ENCODE data around the gene RIBC2. TPM values are rescaled to one million over a fixed set of nuclear protein-coding genes. Genes with fewer than 3 reads are reported as not detected.
"Not testable (repeated sequence)": the region's sequence is repeated elsewhere in the genome, so short reads cannot be mapped to it uniquely, and the experiment has no call there.

The RIBC2 gene
- total and polyA plus RNA-seq, 2 of the 13 experiments (the other 11 are each of a cell fraction or from before 2014, with no cell fraction given) = 0.55 TPM; not detected in 1

DNA sequence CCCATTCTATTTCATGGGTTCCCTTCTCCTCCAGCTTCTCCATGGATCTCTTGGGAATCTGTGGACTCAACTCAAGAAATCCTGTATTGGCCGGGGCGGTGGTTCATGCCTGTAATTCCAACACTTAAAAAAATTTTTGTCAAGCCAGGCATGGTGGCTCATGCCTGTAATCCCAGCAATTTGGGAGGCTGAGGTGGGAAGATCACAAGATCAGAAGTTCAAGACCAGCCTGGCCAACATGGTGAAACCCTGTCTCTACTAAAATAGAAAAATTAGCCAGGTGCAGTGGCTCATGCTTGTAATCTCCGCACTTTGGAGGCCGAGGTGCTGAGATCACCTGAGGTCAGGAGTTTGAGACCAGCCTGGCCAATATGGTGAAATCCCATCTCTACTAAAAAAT, 34.1 kb downstream of the RIBC2 start:
- intact Hi-C loops (cut with micrococcal nuclease; ENCODE audit: unreplicated experiment); H3K9ac ChIP-seq (ENCODE audit: insufficient read depth, low read depth, low read length); FAIRE-seq; H3K9me3 ChIP-seq (ENCODE audit: low read length); H3K4me3 ChIP-seq (replicated peaks in 1 of 3; ENCODE audit: insufficient read depth in 1 of 3, low read depth in 2 of 3, low read length in 3 of 3); in situ Hi-C loops (cut with HindIII; ENCODE audit: extremely low pct_ligation_motif_present, low pct_unique_long_range_greater_than_20kb); H3K4me2 ChIP-seq (ENCODE audit: low read depth, low read length); H3K79me2 ChIP-seq (ENCODE audit: insufficient read depth, low read length); BruUV-seq (replicated peaks); H3K27ac ChIP-seq (ENCODE audit: extremely low read length, insufficient read depth, low read length); POLR2A ChIA-PET; DNase-seq (ENCODE audit: low spot score); CTCF ChIA-PET (ENCODE audit: low intra/inter-chr PET ratio, low total read pairs); H4K20me1 ChIP-seq (ENCODE audit: insufficient read depth, low read length); ATAC-seq; H3K27me3 ChIP-seq (ENCODE audit: control insufficient read depth in 1 of 2, insufficient read depth in 2 of 2, low read length in 2 of 2); H3K36me3 ChIP-seq (replicated peaks in 1 of 2; ENCODE audit: control insufficient read depth in 1 of 2, insufficient read depth in 2 of 2, low read length in 2 of 2); H2AFZ ChIP-seq (ENCODE audit: low read length): not testable (repeated sequence)
- H3K4me1 ChIP-seq (ENCODE audit: insufficient read depth, low read length) = peaks cover 22% of the 10 kb centered on the region
- WGBS (ENCODE audit: low lambda C conversion rate) = 70% methylated on average over 4 of the region's 4 CpGs

DNA sequence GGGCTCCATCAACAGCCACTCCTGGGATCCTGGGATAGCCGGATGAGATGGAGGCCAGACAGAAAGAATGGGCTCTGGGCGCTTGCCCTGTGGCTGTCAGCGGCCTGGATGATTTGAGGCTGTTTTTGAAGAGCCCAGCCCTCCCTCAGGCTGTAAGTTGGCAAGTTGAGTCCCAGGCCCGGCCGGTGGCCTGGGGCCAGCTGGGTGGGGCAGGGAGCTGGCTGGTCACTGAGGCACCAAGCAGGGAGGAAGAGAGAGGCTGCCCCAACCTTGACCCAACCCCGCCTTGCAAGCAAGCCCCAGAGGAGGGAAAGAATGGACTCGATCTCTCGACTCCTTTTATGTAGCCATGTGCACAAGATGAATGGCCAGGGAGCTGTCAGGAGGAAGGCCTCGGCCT, 34.9 kb downstream of the RIBC2 start:
- ATAC-seq = no peak
- ChIA-PET POLR2A (no interaction called here), CTCF (ENCODE audit: low intra/inter-chr PET ratio, low total read pairs) (no interaction called here)
- no peaks in the 10 kb centered on the region for H3K79me2 ChIP-seq (ENCODE audit: insufficient read depth, low read length)
- WGBS (ENCODE audit: low lambda C conversion rate) = 50% methylated on average over 3 of the region's 9 CpGs
- H3K4me3 ChIP-seq (replicated peaks in 1 of 3; ENCODE audit: insufficient read depth in 1 of 3, low read depth in 2 of 3, low read length in 3 of 3) = no peak overlapping the region
- H3K9ac ChIP-seq (ENCODE audit: insufficient read depth, low read depth, low read length) = no peak overlapping the region
- H4K20me1 ChIP-seq (ENCODE audit: insufficient read depth, low read length) = no peaks in the 10 kb centered on the region
- no peak for DNase-seq (ENCODE audit: low spot score)
- H3K4me2 ChIP-seq (ENCODE audit: low read depth, low read length) = no peak overlapping the region
- no peaks in the 10 kb centered on the region for H3K36me3 ChIP-seq (replicated peaks in 1 of 2; ENCODE audit: control insufficient read depth in 1 of 2, insufficient read depth in 2 of 2, low read length in 2 of 2)
- H3K27ac ChIP-seq (ENCODE audit: extremely low read length, insufficient read depth, low read length) = no peak overlapping the region
- H3K9me3 ChIP-seq (ENCODE audit: low read length) = no peaks in the 10 kb centered on the region
- no TSS peak for BruUV-seq (replicated peaks)
- in situ Hi-C loops (cut with HindIII; ENCODE audit: extremely low pct_ligation_motif_present, low pct_unique_long_range_greater_than_20kb) (no loop called here), intact Hi-C loops (cut with micrococcal nuclease; ENCODE audit: unreplicated experiment) (no loop called here)
- H3K4me1 ChIP-seq (ENCODE audit: insufficient read depth, low read length) = peaks cover 14% of the 10 kb centered on the region
- peaks cover 0 to 4% of the 10 kb centered on the region in 2 experiments; a peak in 2 of 5 replicates for H3K27me3 ChIP-seq (ENCODE audit: control insufficient read depth in 1 of 2, insufficient read depth in 2 of 2, low read length in 2 of 2)
- no peak overlapping the region for H2AFZ ChIP-seq (ENCODE audit: low read length)
- FAIRE-seq = no peak
- TF ChIP-seq RFX5 (IDR thresholded peaks at IDR 0.05; ENCODE audit: low read depth, low read length) (no peak), SMYD3 (CRISPR knock-in tag; IDR thresholded peaks at IDR 0.05) (no peak), RXRB (CRISPR knock-in tag; IDR thresholded peaks at IDR 0.05; ENCODE audit: borderline replicate concordance) (no peak), ZFP36L2 (CRISPR knock-in tag; IDR thresholded peaks at IDR 0.05) (no peak), ZNF614 (CRISPR knock-in tag; IDR thresholded peaks at IDR 0.05; ENCODE audit: borderline replicate concordance) (no peak), CHD4 (IDR thresholded peaks at IDR 0.05; ENCODE audit: borderline replicate concordance, low read length) (no peak), JUNB (CRISPR knock-in tag; IDR thresholded peaks at IDR 0.05; ENCODE audit: borderline replicate concordance) (no peak), ZBTB21 (CRISPR knock-in tag; IDR thresholded peaks at IDR 0.05) (no peak)
- TF ChIP-seq, protein P1, sequence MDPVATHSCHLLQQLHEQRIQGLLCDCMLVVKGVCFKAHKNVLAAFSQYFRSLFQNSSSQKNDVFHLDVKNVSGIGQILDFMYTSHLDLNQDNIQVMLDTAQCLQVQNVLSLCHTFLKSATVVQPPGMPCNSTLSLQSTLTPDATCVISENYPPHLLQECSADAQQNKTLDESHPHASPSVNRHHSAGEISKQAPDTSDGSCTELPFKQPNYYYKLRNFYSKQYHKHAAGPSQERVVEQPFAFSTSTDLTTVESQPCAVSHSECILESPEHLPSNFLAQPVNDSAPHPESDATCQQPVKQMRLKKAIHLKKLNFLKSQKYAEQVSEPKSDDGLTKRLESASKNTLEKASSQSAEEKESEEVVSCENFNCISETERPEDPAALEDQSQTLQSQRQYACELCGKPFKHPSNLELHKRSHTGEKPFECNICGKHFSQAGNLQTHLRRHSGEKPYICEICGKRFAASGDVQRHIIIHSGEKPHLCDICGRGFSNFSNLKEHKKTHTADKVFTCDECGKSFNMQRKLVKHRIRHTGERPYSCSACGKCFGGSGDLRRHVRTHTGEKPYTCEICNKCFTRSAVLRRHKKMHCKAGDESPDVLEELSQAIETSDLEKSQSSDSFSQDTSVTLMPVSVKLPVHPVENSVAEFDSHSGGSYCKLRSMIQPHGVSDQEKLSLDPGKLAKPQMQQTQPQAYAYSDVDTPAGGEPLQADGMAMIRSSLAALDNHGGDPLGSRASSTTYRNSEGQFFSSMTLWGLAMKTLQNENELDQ (CRISPR knock-in tag; IDR thresholded peaks at IDR 0.05; ENCODE audit: borderline replicate concordance) = no peak
- TF ChIP-seq, protein P2, sequence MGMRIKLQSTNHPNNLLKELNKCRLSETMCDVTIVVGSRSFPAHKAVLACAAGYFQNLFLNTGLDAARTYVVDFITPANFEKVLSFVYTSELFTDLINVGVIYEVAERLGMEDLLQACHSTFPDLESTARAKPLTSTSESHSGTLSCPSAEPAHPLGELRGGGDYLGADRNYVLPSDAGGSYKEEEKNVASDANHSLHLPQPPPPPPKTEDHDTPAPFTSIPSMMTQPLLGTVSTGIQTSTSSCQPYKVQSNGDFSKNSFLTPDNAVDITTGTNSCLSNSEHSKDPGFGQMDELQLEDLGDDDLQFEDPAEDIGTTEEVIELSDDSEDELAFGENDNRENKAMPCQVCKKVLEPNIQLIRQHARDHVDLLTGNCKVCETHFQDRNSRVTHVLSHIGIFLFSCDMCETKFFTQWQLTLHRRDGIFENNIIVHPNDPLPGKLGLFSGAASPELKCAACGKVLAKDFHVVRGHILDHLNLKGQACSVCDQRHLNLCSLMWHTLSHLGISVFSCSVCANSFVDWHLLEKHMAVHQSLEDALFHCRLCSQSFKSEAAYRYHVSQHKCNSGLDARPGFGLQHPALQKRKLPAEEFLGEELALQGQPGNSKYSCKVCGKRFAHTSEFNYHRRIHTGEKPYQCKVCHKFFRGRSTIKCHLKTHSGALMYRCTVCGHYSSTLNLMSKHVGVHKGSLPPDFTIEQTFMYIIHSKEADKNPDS (CRISPR knock-in tag; IDR thresholded peaks at IDR 0.05) = no peak
- TF ChIP-seq, protein P3, sequence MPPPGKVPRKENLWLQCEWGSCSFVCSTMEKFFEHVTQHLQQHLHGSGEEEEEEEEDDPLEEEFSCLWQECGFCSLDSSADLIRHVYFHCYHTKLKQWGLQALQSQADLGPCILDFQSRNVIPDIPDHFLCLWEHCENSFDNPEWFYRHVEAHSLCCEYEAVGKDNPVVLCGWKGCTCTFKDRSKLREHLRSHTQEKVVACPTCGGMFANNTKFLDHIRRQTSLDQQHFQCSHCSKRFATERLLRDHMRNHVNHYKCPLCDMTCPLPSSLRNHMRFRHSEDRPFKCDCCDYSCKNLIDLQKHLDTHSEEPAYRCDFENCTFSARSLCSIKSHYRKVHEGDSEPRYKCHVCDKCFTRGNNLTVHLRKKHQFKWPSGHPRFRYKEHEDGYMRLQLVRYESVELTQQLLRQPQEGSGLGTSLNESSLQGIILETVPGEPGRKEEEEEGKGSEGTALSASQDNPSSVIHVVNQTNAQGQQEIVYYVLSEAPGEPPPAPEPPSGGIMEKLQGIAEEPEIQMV (CRISPR knock-in tag; IDR thresholded peaks at IDR 0.05; ENCODE audit: low read depth) = no peak
- TF ChIP-seq, protein P4, sequence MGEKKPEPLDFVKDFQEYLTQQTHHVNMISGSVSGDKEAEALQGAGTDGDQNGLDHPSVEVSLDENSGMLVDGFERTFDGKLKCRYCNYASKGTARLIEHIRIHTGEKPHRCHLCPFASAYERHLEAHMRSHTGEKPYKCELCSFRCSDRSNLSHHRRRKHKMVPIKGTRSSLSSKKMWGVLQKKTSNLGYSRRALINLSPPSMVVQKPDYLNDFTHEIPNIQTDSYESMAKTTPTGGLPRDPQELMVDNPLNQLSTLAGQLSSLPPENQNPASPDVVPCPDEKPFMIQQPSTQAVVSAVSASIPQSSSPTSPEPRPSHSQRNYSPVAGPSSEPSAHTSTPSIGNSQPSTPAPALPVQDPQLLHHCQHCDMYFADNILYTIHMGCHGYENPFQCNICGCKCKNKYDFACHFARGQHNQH (CRISPR knock-in tag; IDR thresholded peaks at IDR 0.05) = no peak

All from HepG2 (cell line).